ACC112 (cell line): ENCODE results near the gene WIPF2.
A peak's percentile ranks its signal among the peaks of the same experiment; 100 is the strongest.
"Not testable (repeated sequence)": the region's sequence is repeated elsewhere in the genome, so short reads cannot be mapped to it uniquely, and the experiment has no call there.

Experiments used
- H2AFZ ChIP-seq: fragments of 200-600 bp; sonication (generic); one replicate; pipeline ENCODE4 v1.6.0; 2017; ENCODE audit warnings: antibody characterized with exemption, low read length; ENCODE audit not compliant: unreplicated experiment
- H3K27ac ChIP-seq: fragments of 200-600 bp; sonication (generic); 2 replicates; pipeline ENCODE4 v1.5.1; 2014; ENCODE audit warnings: low read depth, mild to moderate bottlenecking, antibody characterized with exemption, low read length, moderate library complexity
- H3K27me3 ChIP-seq: fragments of 200-600 bp; sonication (generic); 2 replicates; pipeline ENCODE4 v1.6.1; 2014; ENCODE audit warnings: mild to moderate bottlenecking, antibody characterized with exemption, low read length, moderate library complexity, mixed read lengths; ENCODE audit not compliant: insufficient read depth
- H3K36me3 ChIP-seq: fragments of 200-600 bp; sonication (generic); 2 replicates; pipeline ENCODE4 v1.6.1; 2016; ENCODE audit warnings: mild to moderate bottlenecking, antibody characterized with exemption, low read length, moderate library complexity, mixed read lengths; ENCODE audit not compliant: insufficient read depth
- H3K4me1 ChIP-seq: fragments of 200-600 bp; sonication (generic); one replicate; pipeline ENCODE4 v1.6.1; 2016; ENCODE audit warnings: low read length, mixed read lengths; ENCODE audit not compliant: insufficient read depth, unreplicated experiment, control insufficient read depth
- H3K4me3 ChIP-seq: fragments of 200-600 bp; sonication (generic); 2 replicates; pipeline ENCODE4 v1.5.1; 2014; ENCODE audit warnings: mild to moderate bottlenecking, low read depth, low read length
- H3K79me2 ChIP-seq: fragments of 200-600 bp; sonication (generic); one replicate; pipeline ENCODE4 v1.6.0; 2016; ENCODE audit warnings: low read length; ENCODE audit not compliant: control insufficient read depth, unreplicated experiment, insufficient read depth

WIPF2 gene

GRCh38 chr17:40192961-40193360, 26.1 kb upstream of the WIPF2 start:
- Histone ChIP-seq H3K4me3 (no peak overlapping the region), H3K79me2 (no peaks in the 10 kb centered on the region), H2AFZ (no peak overlapping the region), H3K27me3 (no peaks in the 10 kb centered on the region), H3K4me1 (peaks cover 3% of the 10 kb centered on the region), H3K36me3 (no peaks in the 10 kb centered on the region), H3K27ac (no peak overlapping the region)

GRCh38 chr17:40194821-40195220, 24.3 kb upstream of the WIPF2 start:
- Histone ChIP-seq H2AFZ (no peak overlapping the region), H3K36me3 (no peaks in the 10 kb centered on the region), H3K27me3 (no peaks in the 10 kb centered on the region), H3K27ac (no peak overlapping the region), H3K79me2 (no peaks in the 10 kb centered on the region), H3K4me3 (no peak overlapping the region), H3K4me1 (peaks cover 3% of the 10 kb centered on the region)

- Histone ChIP-seq H3K27me3 (no peaks in the 10 kb centered on the region), H3K4me1 (no peaks in the 10 kb centered on the region), H3K4me3 (no peak overlapping the region), H2AFZ (no peak overlapping the region), H3K36me3 (no peaks in the 10 kb centered on the region), H3K27ac (no peak overlapping the region), H3K79me2 (no peaks in the 10 kb centered on the region)
These were observed 21.6 kb upstream of the WIPF2 start for GRCh38 chr17:40197550-40197949.

- H3K79me2 ChIP-seq, H3K27ac ChIP-seq, H3K36me3 ChIP-seq, H3K4me3 ChIP-seq, H3K27me3 ChIP-seq, H2AFZ ChIP-seq, H3K4me1 ChIP-seq: not testable (repeated sequence)
These were observed 21.1 kb upstream of the WIPF2 start for GRCh38 chr17:40197965-40198456.

GRCh38 chr17:40198576-40198975, 20.5 kb upstream of the WIPF2 start:
- no peak overlapping the region for H3K27ac ChIP-seq
- no peaks in the 10 kb centered on the region for H3K4me1 ChIP-seq
- no peaks in the 10 kb centered on the region for H3K36me3 ChIP-seq
- H2AFZ ChIP-seq: no peak overlapping the region
- H3K27me3 ChIP-seq: no peaks in the 10 kb centered on the region
- no peaks in the 10 kb centered on the region for H3K79me2 ChIP-seq
- no peak overlapping the region for H3K4me3 ChIP-seq

- no peaks in the 10 kb centered on the region for H3K27me3 ChIP-seq
- no peak overlapping the region for H3K4me3 ChIP-seq
- H3K36me3 ChIP-seq: no peaks in the 10 kb centered on the region
- no peaks in the 10 kb centered on the region for H3K4me1 ChIP-seq
- no peak overlapping the region for H2AFZ ChIP-seq
- no peak overlapping the region for H3K27ac ChIP-seq
- H3K79me2 ChIP-seq: no peaks in the 10 kb centered on the region
These were observed 16.0 kb upstream of the WIPF2 start for GRCh38 chr17:40203131-40203530.

GRCh38 chr17:40206193-40206592, 12.9 kb upstream of the WIPF2 start:
- not testable (repeated sequence) for H3K4me1 ChIP-seq, H3K27ac ChIP-seq

GRCh38 chr17:40209404-40210093, 9.6 kb upstream of the WIPF2 start:
- no peaks in the 10 kb centered on the region for H3K36me3 ChIP-seq
- no peaks in the 10 kb centered on the region for H3K79me2 ChIP-seq
- H3K4me3 ChIP-seq: no peak overlapping the region
- H3K27ac ChIP-seq: no peak overlapping the region
- no peaks in the 10 kb centered on the region for H3K4me1 ChIP-seq
- H2AFZ ChIP-seq: no peak overlapping the region
- no peaks in the 10 kb centered on the region for H3K27me3 ChIP-seq

More at GRCh38 chr17:40206193-40206592, 12.9 kb upstream of the WIPF2 start:
- not testable (repeated sequence) for H3K79me2 ChIP-seq, H3K4me3 ChIP-seq, H3K36me3 ChIP-seq, H3K27me3 ChIP-seq, H2AFZ ChIP-seq

- not testable (repeated sequence) for H3K36me3 ChIP-seq, H3K27me3 ChIP-seq, H3K79me2 ChIP-seq, H2AFZ ChIP-seq, H3K4me3 ChIP-seq, H3K27ac ChIP-seq, H3K4me1 ChIP-seq
These were observed 5.2 kb upstream of the WIPF2 start for GRCh38 chr17:40213914-40214313.

- Histone ChIP-seq H3K27ac (peak overlapping the region; percentile 92), H3K27me3 (no peaks in the 10 kb centered on the region), H3K4me3 (peak overlapping the region; percentile 95), H3K4me1 (peaks cover 12% of the 10 kb centered on the region), H3K36me3 (no peaks in the 10 kb centered on the region), H3K79me2 (peaks cover 24% of the 10 kb centered on the region), H2AFZ (peak overlapping the region; percentile 89)
These were observed 931 bp upstream of the WIPF2 start for GRCh38 chr17:40218006-40218739.
